Progenitor cell of endocrine pancreas (in vitro differentiated cells): ENCODE measurements around the gene NRP1. TPM values are rescaled to one million over a fixed set of nuclear protein-coding genes. Genes with fewer than 3 reads are reported as not detected.

Experiments used
- DNase-seq: peaks from one replicate; pipeline ENCODE4 v3.0.0; 2021; ENCODE audit warnings: low spot score; ENCODE audit not compliant: unreplicated experiment
- H3K27ac Mint-ChIP-seq: 2 replicates; pipeline ENCODE4 v1.8.0; 2021; ENCODE audit warnings: mild to moderate bottlenecking, moderate library complexity, mixed read lengths
- H3K27me3 Mint-ChIP-seq: 2 replicates; pipeline ENCODE4 v1.8.0; 2021; ENCODE audit warnings: mixed read lengths
- H3K36me3 Mint-ChIP-seq: 2 replicates; pipeline ENCODE4 v1.8.0; 2022; ENCODE audit warnings: mixed read lengths; ENCODE audit not compliant: insufficient read depth
- H3K4me1 Mint-ChIP-seq: 2 replicates; pipeline ENCODE4 v1.8.0; 2021; ENCODE audit warnings: low read depth, mixed read lengths
- H3K4me3 Mint-ChIP-seq: 2 replicates; pipeline ENCODE4 v1.8.0; 2021; ENCODE audit warnings: low read depth, mild to moderate bottlenecking, moderate library complexity, mixed read lengths
- H3K9me3 Mint-ChIP-seq: 2 replicates; pipeline ENCODE4 v1.8.0; 2021; ENCODE audit warnings: low read depth, mixed read lengths
- total RNA-seq: library from RNA; stranded (reverse); gene quantifications from 2 replicates; pipeline ENCODE4 v1.2.1, GENCODE V29; 2021
- TF ChIP-seq, protein P1 (sequence below): fragments of 200-600 bp; sonication (generic); IDR thresholded peaks from one replicate; pipeline ENCODE4 v1.5.0; 2021; ENCODE audit warnings: antibody characterized with exemption, mild to moderate bottlenecking; ENCODE audit not compliant: unreplicated experiment

NRP1 gene
- total RNA-seq, 1 donor from 2014 or later = 33.4 TPM

DNA sequence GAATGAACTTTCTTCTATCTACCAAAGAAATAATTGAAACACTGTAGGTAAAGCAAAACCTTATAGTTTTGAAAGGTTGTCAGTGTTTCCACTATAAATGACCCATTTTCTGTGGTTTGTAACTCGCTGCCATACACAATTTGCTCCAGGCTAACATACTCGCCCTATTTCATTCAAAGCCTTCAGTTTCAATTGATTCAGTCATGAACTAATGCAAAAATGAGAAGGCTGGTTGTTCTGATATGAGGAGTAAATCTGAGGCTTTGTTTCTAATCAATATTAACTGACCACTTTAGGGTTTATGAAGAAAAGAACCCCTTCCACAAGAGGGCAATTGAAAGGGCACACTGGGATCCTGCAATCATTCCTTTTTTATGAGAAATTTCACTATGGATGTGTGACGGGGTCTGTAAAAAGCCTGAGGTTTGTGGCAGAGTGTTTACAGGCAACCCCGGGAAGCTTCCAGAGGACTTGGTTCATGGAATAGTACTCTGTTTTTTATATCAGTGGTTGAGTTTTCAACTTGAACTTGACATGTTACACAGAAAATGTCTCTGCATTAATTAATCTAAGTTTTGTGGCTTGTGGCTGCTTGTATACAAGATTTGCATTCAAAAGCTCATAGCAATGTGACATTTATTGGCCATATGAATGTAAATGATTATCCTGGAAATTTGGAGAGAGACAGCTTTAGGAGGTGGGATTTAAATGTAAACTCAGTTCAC is 133.2 kb downstream of the NRP1 start:
- Mint-ChIP-seq H3K27ac (peak overlapping the region; percentile 31), H3K36me3 (peaks cover 18% of the 10 kb centered on the region), H3K4me1 (peaks cover 40% of the 10 kb centered on the region), H3K9me3 (peaks cover 2% of the 10 kb centered on the region), H3K27me3 (no peaks in the 10 kb centered on the region), H3K4me3 (no peak overlapping the region)
- DNase-seq = no peak
- TF ChIP-seq, protein P1, sequence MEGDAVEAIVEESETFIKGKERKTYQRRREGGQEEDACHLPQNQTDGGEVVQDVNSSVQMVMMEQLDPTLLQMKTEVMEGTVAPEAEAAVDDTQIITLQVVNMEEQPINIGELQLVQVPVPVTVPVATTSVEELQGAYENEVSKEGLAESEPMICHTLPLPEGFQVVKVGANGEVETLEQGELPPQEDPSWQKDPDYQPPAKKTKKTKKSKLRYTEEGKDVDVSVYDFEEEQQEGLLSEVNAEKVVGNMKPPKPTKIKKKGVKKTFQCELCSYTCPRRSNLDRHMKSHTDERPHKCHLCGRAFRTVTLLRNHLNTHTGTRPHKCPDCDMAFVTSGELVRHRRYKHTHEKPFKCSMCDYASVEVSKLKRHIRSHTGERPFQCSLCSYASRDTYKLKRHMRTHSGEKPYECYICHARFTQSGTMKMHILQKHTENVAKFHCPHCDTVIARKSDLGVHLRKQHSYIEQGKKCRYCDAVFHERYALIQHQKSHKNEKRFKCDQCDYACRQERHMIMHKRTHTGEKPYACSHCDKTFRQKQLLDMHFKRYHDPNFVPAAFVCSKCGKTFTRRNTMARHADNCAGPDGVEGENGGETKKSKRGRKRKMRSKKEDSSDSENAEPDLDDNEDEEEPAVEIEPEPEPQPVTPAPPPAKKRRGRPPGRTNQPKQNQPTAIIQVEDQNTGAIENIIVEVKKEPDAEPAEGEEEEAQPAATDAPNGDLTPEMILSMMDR = no peak

DNA sequence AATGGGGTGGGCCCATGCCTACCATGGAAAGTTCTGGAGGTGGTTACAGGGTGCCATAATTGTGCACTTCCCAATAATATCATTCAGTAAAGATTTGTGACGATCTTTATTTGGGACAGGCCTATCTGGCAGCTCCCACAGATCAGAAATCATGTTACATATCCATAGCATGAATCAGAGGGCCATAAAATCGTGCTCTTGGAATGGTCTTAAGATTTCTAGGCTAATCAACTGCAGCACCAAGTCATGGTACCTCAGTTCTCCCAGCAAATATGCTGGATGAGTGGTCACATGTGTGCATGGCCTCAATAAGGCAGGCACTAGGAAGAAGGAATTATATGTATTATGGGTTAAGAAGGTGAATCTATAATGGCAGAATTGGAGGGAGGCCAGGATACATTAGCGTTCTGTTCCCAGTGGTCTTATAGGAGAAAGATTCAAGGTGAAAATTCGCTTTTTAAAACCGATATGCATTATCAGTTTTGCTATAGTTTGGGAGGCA is 134.7 kb downstream of the NRP1 start:
- peaks cover 50% of the 10 kb centered on the region for H3K4me1 Mint-ChIP-seq

DNA sequence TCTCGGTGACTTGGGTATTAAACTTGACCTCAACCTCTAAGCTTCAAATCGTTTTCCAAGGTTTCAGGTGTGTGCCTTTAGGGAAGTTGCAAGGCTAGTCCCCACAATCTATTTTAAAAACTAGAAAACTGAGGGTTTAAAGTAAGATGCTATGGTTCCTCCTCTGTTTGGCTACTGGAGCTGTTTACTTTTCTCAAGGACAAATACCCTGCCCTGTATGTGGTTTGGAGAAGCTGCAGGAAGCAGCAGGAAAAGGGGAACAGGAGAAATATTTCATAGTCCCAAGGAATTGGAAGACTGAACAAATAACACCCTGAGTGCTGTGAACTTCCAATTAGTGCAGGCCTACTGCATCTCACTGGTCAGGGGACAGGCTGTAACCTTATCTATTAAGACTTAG is 135.9 kb downstream of the NRP1 start:
- no peak overlapping the region for H3K4me3 Mint-ChIP-seq
- peaks cover 57% of the 10 kb centered on the region for H3K4me1 Mint-ChIP-seq
- no peak for DNase-seq
- TF ChIP-seq, protein P1 = no peak
- peaks cover 2% of the 10 kb centered on the region for H3K36me3 Mint-ChIP-seq
- no peak overlapping the region for H3K27ac Mint-ChIP-seq
- H3K9me3 Mint-ChIP-seq = no peaks in the 10 kb centered on the region
- H3K27me3 Mint-ChIP-seq = no peaks in the 10 kb centered on the region

More for the DNA sequence above, 134.7 kb downstream of the NRP1 start:
- H3K27ac Mint-ChIP-seq = no peak overlapping the region
- no peak for DNase-seq
- H3K27me3 Mint-ChIP-seq = no peaks in the 10 kb centered on the region
- no peak overlapping the region for H3K4me3 Mint-ChIP-seq
- TF ChIP-seq, protein P1 = no peak
- H3K9me3 Mint-ChIP-seq = no peaks in the 10 kb centered on the region
- H3K36me3 Mint-ChIP-seq = peaks cover 9% of the 10 kb centered on the region

DNA sequence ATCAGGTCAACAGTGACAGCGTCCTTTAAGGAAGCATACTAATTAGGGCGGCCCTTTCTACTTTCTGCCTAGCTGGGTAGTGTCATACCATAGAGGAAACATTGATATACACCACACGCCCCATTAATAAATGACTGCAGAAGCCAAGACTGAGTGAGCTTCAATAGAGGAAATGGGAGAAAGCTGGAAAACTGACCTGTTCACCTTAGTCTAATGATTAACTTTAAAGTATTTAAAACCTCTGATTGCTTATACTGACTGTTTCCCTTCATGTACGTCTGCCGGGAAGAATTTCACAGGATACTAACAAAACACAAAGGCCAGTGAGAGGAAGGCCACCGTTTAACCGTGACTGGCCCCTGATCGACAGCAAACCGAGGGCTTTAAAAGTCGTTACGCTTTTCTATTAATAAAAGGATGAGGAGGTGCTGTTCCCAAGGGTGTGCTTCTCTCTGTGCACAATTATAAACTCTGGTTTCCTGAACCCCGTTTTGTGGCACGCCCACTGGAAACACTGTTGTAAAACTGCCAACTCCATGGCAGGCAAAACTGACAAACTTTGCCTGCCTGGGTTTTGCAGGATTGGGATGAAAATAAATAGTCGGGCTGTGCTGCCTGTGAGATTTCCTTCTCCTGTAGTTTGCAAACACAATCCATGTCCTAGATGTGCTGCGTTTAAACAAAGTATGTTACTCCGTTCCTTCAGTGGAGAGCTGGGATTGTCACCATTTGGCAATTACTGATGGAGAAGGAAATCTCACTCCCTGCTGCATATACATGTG is 137.6 kb downstream of the NRP1 start:
- Mint-ChIP-seq H3K9me3 (no peaks in the 10 kb centered on the region), H3K4me1 (peaks cover 58% of the 10 kb centered on the region), H3K27me3 (no peaks in the 10 kb centered on the region), H3K4me3 (peak overlapping the region; percentile 58), H3K36me3 (peaks cover 4% of the 10 kb centered on the region), H3K27ac (peak overlapping the region; percentile 98)
- DNase-seq = no peak
- TF ChIP-seq, protein P1 = no peak

DNA sequence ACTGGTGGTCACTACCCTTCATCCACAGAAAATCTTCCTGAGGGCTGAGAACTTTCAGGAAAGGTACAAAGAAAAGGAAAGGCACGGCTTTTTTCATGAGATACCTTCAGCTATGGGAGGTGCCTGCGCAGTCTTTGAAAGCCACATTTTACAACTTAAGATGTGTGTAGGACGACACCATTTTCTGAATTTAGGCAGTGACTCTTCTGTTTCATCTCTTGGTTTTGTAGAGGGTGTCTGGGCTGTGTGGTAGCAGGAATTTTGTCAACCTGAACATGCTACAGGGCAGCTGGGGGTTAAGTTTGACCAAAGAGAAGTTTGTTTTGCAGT is 138.1 kb downstream of the NRP1 start:
- Mint-ChIP-seq H3K4me1 (peaks cover 54% of the 10 kb centered on the region), H3K36me3 (peaks cover 2% of the 10 kb centered on the region), H3K27me3 (no peaks in the 10 kb centered on the region), H3K27ac (peak overlapping the region; percentile 98), H3K4me3 (peak overlapping the region; percentile 58), H3K9me3 (no peaks in the 10 kb centered on the region)
- TF ChIP-seq, protein P1 = no peak
- no peak for DNase-seq
